GM10847 (cell line): ENCODE results near the gene PSMA5.

ENCODE experiments used
- POLR2A ChIP-seq: IDR thresholded peaks from 2 replicates; pipeline ENCODE4 v1.6.1; 2011; ENCODE audit not compliant: insufficient read length; ENCODE audit errors: extremely low read depth

Gene PSMA5

DNA sequence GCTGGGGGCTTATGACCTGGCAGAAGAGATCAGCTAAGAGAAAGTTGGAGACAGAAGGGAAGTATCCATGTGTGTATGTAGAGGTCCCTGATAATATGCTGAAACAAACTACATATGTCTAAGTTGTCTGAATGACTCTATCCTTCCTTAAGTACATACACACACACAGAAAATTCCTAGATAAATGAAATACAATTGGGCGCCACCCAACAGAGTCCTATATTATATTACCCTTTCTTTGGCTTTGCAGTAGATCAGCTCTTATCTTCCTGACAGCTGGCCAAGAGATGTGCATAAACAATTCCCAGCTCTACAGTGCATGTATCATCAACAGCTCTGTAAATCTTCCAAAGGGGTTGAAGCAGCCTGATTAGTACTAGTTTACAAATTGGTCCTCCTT is 68.6 kb downstream of the PSMA5 start:
- TF ChIP-seq POLR2A: no peak

DNA sequence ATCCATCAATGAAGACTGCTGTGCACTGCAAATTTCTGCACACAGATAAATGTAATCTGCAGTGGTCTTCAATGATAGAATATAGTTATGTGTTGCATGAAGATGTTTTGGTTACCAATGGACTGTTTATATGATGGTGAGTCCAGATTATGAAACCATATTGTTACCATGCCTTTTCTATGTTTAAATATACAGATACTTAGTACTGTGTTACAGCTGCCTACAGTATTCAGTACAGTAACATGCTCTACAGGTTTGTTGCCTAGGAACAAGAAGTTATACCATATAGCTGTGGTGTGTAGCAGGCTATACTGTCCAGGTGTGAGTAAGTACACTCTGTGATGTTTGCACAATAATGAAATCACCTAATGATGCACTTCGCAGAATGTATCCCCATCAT is 69.3 kb downstream of the PSMA5 start:
- TF ChIP-seq POLR2A: no peak

DNA sequence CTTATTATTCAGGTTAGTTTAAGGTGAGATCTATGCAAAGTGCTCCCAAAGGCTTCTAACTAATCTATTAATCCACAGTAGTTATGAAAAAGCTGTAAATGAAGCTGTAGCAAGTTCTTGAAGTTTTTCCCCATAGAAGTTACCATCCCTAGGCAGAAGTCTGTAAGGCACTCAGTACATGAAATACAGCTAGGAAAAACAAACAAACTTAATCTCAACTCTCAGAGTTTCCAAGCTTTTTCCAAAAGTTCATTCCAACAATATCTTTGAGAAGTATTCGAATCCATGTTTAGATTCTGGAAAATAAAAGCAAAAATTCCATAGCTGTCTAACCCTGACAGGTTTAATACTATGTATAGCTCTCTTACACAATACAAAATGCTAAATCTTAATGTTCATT is 69.7 kb downstream of the PSMA5 start:
- no peak for TF ChIP-seq POLR2A

DNA sequence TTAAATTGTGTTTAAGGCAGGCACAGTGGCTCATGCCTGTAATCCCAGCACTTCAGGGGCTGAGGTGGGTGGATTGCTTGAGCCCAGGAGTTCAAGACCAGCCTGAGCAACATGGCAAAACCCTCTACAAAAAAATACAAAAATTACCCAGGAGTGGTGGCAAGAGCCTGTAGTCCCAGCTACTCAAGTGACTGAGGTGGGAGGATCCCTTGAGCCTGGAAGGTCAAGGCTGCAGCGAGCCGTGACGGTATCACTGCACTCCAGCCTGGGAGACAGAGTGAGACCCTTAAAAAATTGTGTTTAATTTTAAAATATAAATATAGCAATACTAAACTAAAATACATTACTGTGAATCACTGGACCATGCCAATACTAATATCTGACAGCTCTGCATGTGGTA is 71.3 kb downstream of the PSMA5 start:
- TF ChIP-seq POLR2A: no peak

DNA sequence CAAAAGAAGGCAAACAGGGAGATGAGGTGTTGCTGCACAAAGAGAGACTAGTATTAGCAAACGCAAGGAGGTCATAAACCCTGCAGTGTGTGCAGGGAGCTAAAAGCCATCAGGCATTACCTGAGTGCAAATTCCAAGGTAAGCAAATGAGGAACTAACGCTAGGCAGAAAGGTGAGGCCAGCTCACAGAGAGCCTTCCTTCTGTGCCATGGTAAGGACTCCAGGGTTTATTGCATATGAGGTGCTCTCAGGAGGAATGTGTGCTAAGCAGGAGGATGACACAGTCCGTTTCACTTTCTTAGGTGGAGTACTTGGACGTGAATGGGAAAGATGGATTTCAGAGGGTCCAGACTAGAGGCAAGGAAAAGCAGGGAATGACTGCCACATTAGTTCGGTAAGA is 74.8 kb downstream of the PSMA5 start:
- TF ChIP-seq POLR2A: no peak

DNA sequence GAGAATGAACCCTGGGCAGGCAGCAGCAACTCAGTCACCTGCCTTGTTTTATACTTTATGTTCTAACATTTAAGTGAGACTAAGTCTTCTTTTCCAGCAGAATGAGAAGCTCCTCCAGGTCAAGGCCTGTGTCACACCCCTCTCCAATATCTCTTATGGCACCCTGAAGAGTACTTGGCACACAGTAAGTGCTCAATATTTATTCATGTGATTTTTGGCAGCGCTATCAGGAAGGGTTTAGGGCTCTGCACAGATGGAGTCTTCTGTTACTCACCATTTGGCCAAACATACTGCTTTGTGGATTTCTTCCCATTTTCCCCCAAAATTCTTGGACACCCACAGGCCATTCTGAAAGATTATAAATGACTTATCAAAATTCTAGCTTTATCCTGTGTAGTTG is 75.6 kb downstream of the PSMA5 start:
- no peak for TF ChIP-seq POLR2A

DNA sequence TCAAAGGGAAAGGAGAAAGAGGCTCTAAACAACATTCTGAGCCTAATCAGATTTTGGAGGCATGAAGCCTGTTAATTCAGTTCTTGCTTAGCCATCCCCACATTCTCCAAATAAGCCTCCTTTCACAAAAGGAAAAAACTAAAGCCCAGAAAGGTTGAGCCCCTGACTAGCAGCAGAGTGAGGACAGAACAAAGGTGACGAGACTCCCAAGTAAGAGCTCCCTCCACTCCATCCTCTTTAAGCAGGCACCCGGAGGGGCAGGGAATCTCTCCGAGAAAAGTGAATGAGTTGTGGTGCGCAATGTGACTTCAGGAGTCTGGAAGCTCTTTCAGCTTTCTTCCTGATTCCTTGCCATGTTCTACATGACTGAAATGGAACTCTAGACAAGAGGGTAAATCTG is 76.1 kb downstream of the PSMA5 start:
- TF ChIP-seq POLR2A: no peak
